Measurements from ENCODE around the gene RTL1. TPM values are rescaled to one million over a fixed set of nuclear protein-coding genes. Genes with fewer than 3 reads are reported as not detected.

RTL1 gene
- total RNA-seq, 1 experiment from 2014 or later = not detected

DNA sequence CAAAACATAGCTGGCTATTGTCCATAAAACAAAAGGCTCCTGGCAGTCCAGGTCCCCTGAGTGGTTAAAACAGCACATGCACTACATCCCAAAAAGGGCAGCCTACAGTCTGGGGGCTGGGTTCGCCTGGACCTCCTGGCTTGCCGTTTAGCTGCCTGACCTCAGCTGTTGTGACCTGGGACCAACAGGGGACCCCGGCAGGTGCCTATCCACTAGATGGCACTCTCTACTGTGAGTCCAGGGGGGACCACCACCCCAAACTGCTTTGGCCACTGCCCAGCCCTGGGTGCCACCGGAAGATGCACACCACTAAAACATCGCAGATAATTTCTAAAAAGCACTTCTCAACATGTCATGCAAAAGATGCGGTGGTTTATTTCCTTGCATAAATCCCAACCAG, 2.9 kb upstream of the RTL1 start:
- H3K4me1 Mint-ChIP-seq = peaks cover 16 to 33% of the 10 kb centered on the region in 2 experiments
- Histone ChIP-seq H3K9ac (ENCODE audit: extremely low read depth, insufficient read length, low read length) (no peak overlapping the region), H3K4me2 (ENCODE audit: insufficient read depth, insufficient read length, low read length) (no peak overlapping the region), H3K79me2 (ENCODE audit: insufficient read depth, low read length) (no peaks in the 10 kb centered on the region), H3K23ac (ENCODE audit: insufficient read length, low read depth, low read length) (no peak overlapping the region), H3K18ac (ENCODE audit: insufficient read length, low read depth, low read length) (no peak overlapping the region), H2BK20ac (ENCODE audit: low read depth, low read length, poor library complexity, severe bottlenecking) (no peak overlapping the region), H2BK120ac (ENCODE audit: low read depth, low read length, poor library complexity, severe bottlenecking) (no peak overlapping the region), H3K4me1 (ENCODE audit: insufficient read depth, low read length) (no peaks in the 10 kb centered on the region), H4K20me1 (ENCODE audit: control insufficient read depth, insufficient read depth, insufficient read length) (no peaks in the 10 kb centered on the region), H3K56ac (ENCODE audit: insufficient read length, low read depth, low read length) (no peak overlapping the region), H2BK12ac (ENCODE audit: insufficient read length, low read depth, low read length) (no peak overlapping the region), H4K91ac (ENCODE audit: insufficient read length, low read depth, low read length) (no peak overlapping the region), H4K5ac (ENCODE audit: insufficient read length, low read depth, low read length) (no peak overlapping the region), H2BK15ac (ENCODE audit: low read depth, low read length) (no peak overlapping the region), H3K9me3 (ENCODE audit: control insufficient read depth, low read depth, low read length) (no peaks in the 10 kb centered on the region), H3K79me1 (ENCODE audit: insufficient read depth, low read depth, low read length, poor library complexity, severe bottlenecking) (no peaks in the 10 kb centered on the region), H3T11ph (ENCODE audit: low read length) (no peak overlapping the region), H2AFZ (ENCODE audit: low read length) (no peak overlapping the region), H3K27ac (ENCODE audit: insufficient read length, low read depth, low read length) (no peak overlapping the region), H3K27me3 (ENCODE audit: insufficient read depth, low read length) (peaks cover 6% of the 10 kb centered on the region; the same call in 1 of the 2 replicates), H2BK5ac (ENCODE audit: insufficient read length, low read length) (no peak overlapping the region), H3K4ac (ENCODE audit: low read depth, low read length) (no peak overlapping the region), H2AK5ac (ENCODE audit: insufficient read length, low read length) (no peak overlapping the region), H3K14ac (ENCODE audit: insufficient read depth, low read length) (no peak overlapping the region), H4K8ac (replicated peaks; ENCODE audit: insufficient read length, low read depth, low read length) (no peak overlapping the region), H3K23me2 (ENCODE audit: insufficient read length, low read depth, low read length, poor library complexity, severe bottlenecking) (no peaks in the 10 kb centered on the region)
- peak; percentile 67 for DNase-seq
- H3K27ac Mint-ChIP-seq = no peak overlapping the region
- no peak overlapping the region for H3K4me3 Mint-ChIP-seq
- peaks cover 63% of the 10 kb centered on the region for H3K27me3 Mint-ChIP-seq (ENCODE audit: low read depth)
- H3K9me3 Mint-ChIP-seq = peaks cover 6 to 7% of the 10 kb centered on the region in 2 experiments
- WGBS (ENCODE audit: extremely low coverage, insufficient read length, low lambda C conversion rate) = no CpG with 5 or more reads among the region's 6 CpGs
- TF ChIP-seq, protein P1, sequence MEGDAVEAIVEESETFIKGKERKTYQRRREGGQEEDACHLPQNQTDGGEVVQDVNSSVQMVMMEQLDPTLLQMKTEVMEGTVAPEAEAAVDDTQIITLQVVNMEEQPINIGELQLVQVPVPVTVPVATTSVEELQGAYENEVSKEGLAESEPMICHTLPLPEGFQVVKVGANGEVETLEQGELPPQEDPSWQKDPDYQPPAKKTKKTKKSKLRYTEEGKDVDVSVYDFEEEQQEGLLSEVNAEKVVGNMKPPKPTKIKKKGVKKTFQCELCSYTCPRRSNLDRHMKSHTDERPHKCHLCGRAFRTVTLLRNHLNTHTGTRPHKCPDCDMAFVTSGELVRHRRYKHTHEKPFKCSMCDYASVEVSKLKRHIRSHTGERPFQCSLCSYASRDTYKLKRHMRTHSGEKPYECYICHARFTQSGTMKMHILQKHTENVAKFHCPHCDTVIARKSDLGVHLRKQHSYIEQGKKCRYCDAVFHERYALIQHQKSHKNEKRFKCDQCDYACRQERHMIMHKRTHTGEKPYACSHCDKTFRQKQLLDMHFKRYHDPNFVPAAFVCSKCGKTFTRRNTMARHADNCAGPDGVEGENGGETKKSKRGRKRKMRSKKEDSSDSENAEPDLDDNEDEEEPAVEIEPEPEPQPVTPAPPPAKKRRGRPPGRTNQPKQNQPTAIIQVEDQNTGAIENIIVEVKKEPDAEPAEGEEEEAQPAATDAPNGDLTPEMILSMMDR (conservative IDR thresholded peaks at IDR 0.05) = peak; percentile 71
- H3K36me3 Mint-ChIP-seq (ENCODE audit: insufficient read depth in 1 of 3, low read depth in 3 of 3) = peaks cover 0 to 7% (median 2%) of the 10 kb centered on the region in 3 experiments; a peak in 5 of 7 replicates

All from H9 (cell line).